Sigmoid colon (tissue), 7 donors: ENCODE measurements around the gene ZBTB7C. TPM values are rescaled to one million over a fixed set of nuclear protein-coding genes. Genes with fewer than 3 reads are reported as not detected.

ENCODE experiments used
- DNase-seq: peaks from one replicate; pipeline ENCODE4 v3.0.0-alpha.2; 2019
- H3K27ac ChIP-seq, 4 donors: fragments of 200-600 bp; sonication (generic); one replicate each; pipeline ENCODE4 v1.5.1; 2016 to 2019; ENCODE audit warnings: mild to moderate bottlenecking in 1 of 4
- H3K27me3 ChIP-seq, 3 donors: fragments of 200-600 bp; sonication (generic); one replicate each; pipeline ENCODE4 v1.5.1; 2019; ENCODE audit warnings: mild to moderate bottlenecking in 1 of 3
- H3K36me3 ChIP-seq, 4 donors: fragments of 200-600 bp; sonication (generic); one replicate each; pipeline ENCODE4 v1.5.1; 2016 to 2019
- H3K4me1 ChIP-seq, 4 donors: fragments of 200-600 bp; sonication (generic); one replicate each; pipeline ENCODE4 v1.5.1; 2017 to 2019
- H3K4me3 ChIP-seq, 4 donors: fragments of 200-600 bp; sonication (generic); one replicate each; pipeline ENCODE4 v1.5.1; 2017 to 2019; ENCODE audit warnings: mild to moderate bottlenecking in 2 of 4, moderate library complexity in 1 of 4
- H3K9me3 ChIP-seq, 4 donors: fragments of 200-600 bp in 3 of 4; sonication (generic) in 3 of 4; one replicate each; pipeline versions ENCODE4 v1.5.1 to v1.6.1; 2013 to 2019
- EP300 ChIP-seq, 4 donors: sonication (generic); formaldehyde crosslinking; IDR thresholded peaks; one replicate each; pipeline ENCODE4 v1.6.1; 2017; ENCODE audit warnings: antibody characterized with exemption in 4 of 4
- POLR2A ChIP-seq, 2 donors: fragments of 450-650 bp; IDR thresholded peaks; one replicate each; pipeline ENCODE4 v1.6.1; 2016; ENCODE audit warnings: antibody characterized with exemption in 2 of 2, mild to moderate bottlenecking in 2 of 2, moderate library complexity in 2 of 2
- POLR2AphosphoS5 ChIP-seq, 4 donors: sonication (generic); formaldehyde crosslinking; IDR thresholded peaks; one replicate each; pipeline ENCODE4 v1.6.1; 2017; ENCODE audit warnings: antibody characterized with exemption in 4 of 4
- WGBS, 2 donors: extraction: QIAGEN DNeasy Blood & Tissue Kit; methylation state at CpG; one replicate each; pipeline ENCODE4 v1.1.7; 2013; 5-methylcytosine and 5-hydroxymethylcytosine counted together
- intact Hi-C: fragments of 100-400 bp; cut with DNase I; formaldehyde crosslinking; loops from one replicate; pipeline ENCODE4 v1.15.1; 2023
- polyA plus RNA-seq, 3 donors: library from polyadenylated mRNA; stranded (reverse); fragments of 200-250 nt; gene quantifications; one replicate each; pipeline ENCODE4 v1.2.3, GENCODE V29; 2013
- total RNA-seq, 4 donors: library from RNA; depleted of rRNA; stranded (reverse); fragments of >200 nt; gene quantifications; one replicate each; pipeline ENCODE4 v1.1.0, GENCODE V29; 2016
- TF ChIP-seq, protein P1 (sequence below), 4 experiments: fragments of 450-650 bp in 3 of 4; fragments of 200-600 bp in 1 of 4; IDR thresholded peaks; one replicate each; pipeline ENCODE4 v1.5.1; 2016 to 2019; ENCODE audit warnings: antibody characterized with exemption in 4 of 4, mild to moderate bottlenecking in 3 of 4, moderate library complexity in 2 of 4
- donor health status: healthy with polysubstance abuse.
- donor health status: Bipolar disorder and iron deficiency.
- donor health status: healthy.

Gene ZBTB7C
- total and polyA plus RNA-seq, 7 donors, result 0.41 to 18.6 (median 1.7) TPM

DNA sequence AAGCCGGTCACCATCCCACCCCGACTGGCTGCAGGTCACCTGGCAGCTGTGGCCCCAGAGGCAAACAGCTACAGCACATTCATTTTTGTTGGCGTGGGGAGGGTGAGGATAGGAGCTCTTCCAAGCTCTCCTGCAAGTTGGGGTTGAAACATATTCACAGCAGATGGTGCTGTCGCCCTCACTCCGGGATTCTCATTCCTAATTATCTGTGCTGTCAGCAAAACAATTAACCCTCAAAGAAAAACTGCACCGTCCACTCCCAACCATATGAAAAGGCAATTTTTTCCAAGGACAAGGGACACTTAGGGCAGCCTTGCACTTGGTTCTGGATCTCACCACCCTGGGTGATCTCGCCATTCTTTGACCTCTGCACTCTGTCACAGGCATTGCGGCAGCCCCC lies 68.6 kb downstream of the ZBTB7C start:
- H3K27me3 ChIP-seq, result no peaks in the 10 kb centered on the region
- no peak overlapping the region for H3K4me3 ChIP-seq
- no peaks in the 10 kb centered on the region for H3K9me3 ChIP-seq
- no peaks in the 10 kb centered on the region for H3K36me3 ChIP-seq
- H3K4me1 ChIP-seq, result peaks cover 0 to 15% (median 12%) of the 10 kb centered on the region in 4 donors
- TF ChIP-seq POLR2A (IDR thresholded peaks at IDR 0.05) (no peak), POLR2AphosphoS5 (IDR thresholded peaks at IDR 0.05) (no peak), EP300 (IDR thresholded peaks at IDR 0.05) (no peak)
- TF ChIP-seq, protein P1, sequence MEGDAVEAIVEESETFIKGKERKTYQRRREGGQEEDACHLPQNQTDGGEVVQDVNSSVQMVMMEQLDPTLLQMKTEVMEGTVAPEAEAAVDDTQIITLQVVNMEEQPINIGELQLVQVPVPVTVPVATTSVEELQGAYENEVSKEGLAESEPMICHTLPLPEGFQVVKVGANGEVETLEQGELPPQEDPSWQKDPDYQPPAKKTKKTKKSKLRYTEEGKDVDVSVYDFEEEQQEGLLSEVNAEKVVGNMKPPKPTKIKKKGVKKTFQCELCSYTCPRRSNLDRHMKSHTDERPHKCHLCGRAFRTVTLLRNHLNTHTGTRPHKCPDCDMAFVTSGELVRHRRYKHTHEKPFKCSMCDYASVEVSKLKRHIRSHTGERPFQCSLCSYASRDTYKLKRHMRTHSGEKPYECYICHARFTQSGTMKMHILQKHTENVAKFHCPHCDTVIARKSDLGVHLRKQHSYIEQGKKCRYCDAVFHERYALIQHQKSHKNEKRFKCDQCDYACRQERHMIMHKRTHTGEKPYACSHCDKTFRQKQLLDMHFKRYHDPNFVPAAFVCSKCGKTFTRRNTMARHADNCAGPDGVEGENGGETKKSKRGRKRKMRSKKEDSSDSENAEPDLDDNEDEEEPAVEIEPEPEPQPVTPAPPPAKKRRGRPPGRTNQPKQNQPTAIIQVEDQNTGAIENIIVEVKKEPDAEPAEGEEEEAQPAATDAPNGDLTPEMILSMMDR (IDR thresholded peaks at IDR 0.05), result no peak
- no peak overlapping the region for H3K27ac ChIP-seq
- no peak for DNase-seq
- intact Hi-C loops, result loop anchor here (5.0 kb wide), 1 partner anchor 107 kb away; no protein-coding TSS in a partner anchor
- 73 to 76% methylated on average over 8 of the region's 8 CpGs for WGBS, 2 donors

DNA sequence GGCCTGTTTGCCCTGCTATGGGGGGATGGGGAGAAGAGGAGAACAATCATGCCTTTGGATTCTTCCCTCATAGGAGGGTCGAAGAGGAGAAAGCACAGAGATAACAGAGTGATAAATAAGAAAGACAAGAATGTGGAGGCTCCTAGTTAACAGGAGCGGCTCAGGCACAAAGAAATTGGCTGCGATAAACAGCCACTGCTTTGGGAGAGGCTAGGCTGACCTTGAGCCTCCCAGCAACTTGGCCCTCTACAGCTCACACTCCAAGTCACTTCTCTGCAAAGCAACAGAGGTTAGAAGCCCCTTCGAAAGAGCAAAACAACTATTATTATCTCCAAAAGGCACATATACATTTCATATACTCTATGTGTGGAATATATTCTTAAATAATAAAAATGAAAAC lies 69.5 kb downstream of the ZBTB7C start:
- TF ChIP-seq POLR2A (IDR thresholded peaks at IDR 0.05) (no peak), POLR2AphosphoS5 (IDR thresholded peaks at IDR 0.05) (no peak), EP300 (IDR thresholded peaks at IDR 0.05) (no peak)
- TF ChIP-seq, protein P1 (IDR thresholded peaks at IDR 0.05), result no peak
- 65 to 76% methylated on average over 4 of the region's 4 CpGs for WGBS, 2 donors
- Histone ChIP-seq H3K27ac (no peak overlapping the region), H3K9me3 (no peaks in the 10 kb centered on the region), H3K27me3 (no peaks in the 10 kb centered on the region), H3K4me1 (peaks cover 0 to 15% (median 12%) of the 10 kb centered on the region in 4 donors), H3K36me3 (no peaks in the 10 kb centered on the region), H3K4me3 (no peak overlapping the region)
- DNase-seq, result no peak
- intact Hi-C loops, result loop anchor here (5.0 kb wide), 1 partner anchor 108 kb away; no protein-coding TSS in a partner anchor

DNA sequence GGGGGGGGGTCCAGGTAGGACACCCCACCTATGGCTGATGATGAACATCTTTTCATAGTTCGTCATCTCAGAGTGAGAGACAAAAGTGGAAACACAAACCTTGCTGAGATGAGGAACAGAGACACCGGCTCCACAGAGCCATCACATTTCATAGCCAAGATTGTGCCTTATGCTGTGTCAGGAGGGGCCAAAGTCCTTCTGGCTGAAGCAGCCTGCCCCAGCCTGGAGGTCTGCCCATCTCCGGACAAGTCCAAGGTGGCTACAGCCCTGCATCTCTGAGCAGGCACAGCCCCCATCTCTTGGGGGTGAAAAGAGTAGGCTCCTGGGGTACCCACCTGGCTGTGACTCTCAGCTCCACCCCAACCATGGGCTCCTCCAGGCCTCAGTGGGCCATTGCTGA lies 70.3 kb downstream of the ZBTB7C start:
- Histone ChIP-seq H3K4me1 (peaks cover 0 to 15% (median 12%) of the 10 kb centered on the region in 4 donors), H3K27ac (no peak overlapping the region), H3K36me3 (no peaks in the 10 kb centered on the region), H3K27me3 (no peaks in the 10 kb centered on the region), H3K4me3 (no peak overlapping the region), H3K9me3 (no peaks in the 10 kb centered on the region)
- intact Hi-C loops, result no loop called here
- 89 to 92% methylated on average over 3 of the region's 3 CpGs for WGBS, 2 donors
- no peak for DNase-seq
- TF ChIP-seq POLR2AphosphoS5 (IDR thresholded peaks at IDR 0.05) (no peak), EP300 (IDR thresholded peaks at IDR 0.05) (no peak), POLR2A (IDR thresholded peaks at IDR 0.05) (no peak)
- TF ChIP-seq, protein P1 (IDR thresholded peaks at IDR 0.05), result no peak

DNA sequence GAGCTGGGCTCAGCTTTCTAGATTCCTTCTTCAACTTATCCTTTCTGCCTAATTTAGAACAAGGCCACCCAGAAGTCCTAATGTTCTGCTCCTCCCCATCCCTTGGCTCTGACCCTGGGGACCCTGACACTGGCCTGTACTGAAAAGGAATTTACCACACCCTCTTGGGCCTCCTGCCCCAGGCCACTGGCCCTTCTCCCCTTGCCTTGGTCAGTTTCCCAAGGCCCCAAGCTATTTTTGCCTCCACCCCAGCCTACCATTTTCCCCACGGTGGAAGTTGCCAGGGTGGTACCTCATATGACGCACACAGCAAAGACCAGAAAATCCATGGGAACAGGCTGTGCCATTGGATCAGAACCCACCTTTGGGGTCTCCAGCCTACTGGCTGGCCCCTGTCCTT lies 72.1 kb downstream of the ZBTB7C start:
- TF ChIP-seq POLR2AphosphoS5 (IDR thresholded peaks at IDR 0.05), result no peak
- no peak for TF ChIP-seq EP300 (IDR thresholded peaks at IDR 0.05)
- TF ChIP-seq POLR2A (IDR thresholded peaks at IDR 0.05), result no peak
- TF ChIP-seq, protein P1 (IDR thresholded peaks at IDR 0.05), result no peak
- H3K27ac ChIP-seq, result no peak overlapping the region
- peaks cover 0 to under 1% (median under 1%) of the 10 kb centered on the region in 4 donors for H3K4me1 ChIP-seq
- H3K36me3 ChIP-seq, result no peaks in the 10 kb centered on the region
- H3K27me3 ChIP-seq, result no peaks in the 10 kb centered on the region
- no peak overlapping the region for H3K4me3 ChIP-seq
- WGBS, 2 donors, result 95 to 96% methylated on average over 2 of the region's 2 CpGs
- no peaks in the 10 kb centered on the region for H3K9me3 ChIP-seq
- DNase-seq, result no peak
- intact Hi-C loops, result no loop called here

DNA sequence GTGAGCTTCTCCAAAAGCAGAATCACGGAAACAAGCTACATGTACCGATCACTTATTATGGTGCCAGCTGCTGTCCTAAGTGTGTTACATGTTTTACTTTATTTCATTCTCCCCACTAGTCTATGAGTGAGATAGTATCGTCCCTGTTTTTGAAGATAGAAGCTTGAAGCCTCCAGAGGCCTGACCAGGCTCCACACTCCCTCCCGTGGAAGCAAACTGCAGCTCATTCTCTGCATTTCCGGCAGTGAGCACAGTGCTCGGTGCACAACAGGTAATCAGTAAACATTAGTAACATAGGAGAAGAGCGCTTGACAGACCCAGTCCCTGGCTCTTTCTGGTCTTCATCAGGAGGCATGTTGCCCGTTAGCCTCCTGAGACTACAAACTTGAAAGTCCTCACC lies 72.9 kb downstream of the ZBTB7C start:
- TF ChIP-seq EP300 (IDR thresholded peaks at IDR 0.05), result no peak
- no peak for TF ChIP-seq POLR2A (IDR thresholded peaks at IDR 0.05)
- TF ChIP-seq, protein P1 (IDR thresholded peaks at IDR 0.05), result no peak
- TF ChIP-seq POLR2AphosphoS5 (IDR thresholded peaks at IDR 0.05), result no peak
- Histone ChIP-seq H3K4me1 (no peaks in the 10 kb centered on the region), H3K9me3 (no peaks in the 10 kb centered on the region), H3K4me3 (no peak overlapping the region), H3K27me3 (no peaks in the 10 kb centered on the region), H3K36me3 (no peaks in the 10 kb centered on the region), H3K27ac (no peak overlapping the region)
- intact Hi-C loops, result no loop called here
- no peak for DNase-seq
- 78 to 85% methylated on average over 8 of the region's 8 CpGs for WGBS, 2 donors
